Measurements from ENCODE around the gene TTC22.

The TTC22 gene

GRCh38 chr1:54796902-54797301, 4.2 kb downstream of the TTC22 start:
- peaks cover 11% of the 10 kb centered on the region for H3K4me1 ChIP-seq (ENCODE audit: low read depth, poor library complexity, severe bottlenecking)

GRCh38 chr1:54795841-54796468, 5.2 kb downstream of the TTC22 start:
- no peak overlapping the region for H3K4me3 ChIP-seq (IDR thresholded peaks at IDR 0.05; ENCODE audit: insufficient read depth, low read depth, low read length)
- no peaks in the 10 kb centered on the region for H3K36me3 ChIP-seq (ENCODE audit: insufficient read depth)
- no peaks in the 10 kb centered on the region for H4K20me1 ChIP-seq (ENCODE audit: insufficient read depth)
- TF ChIP-seq CTCF (conservative IDR thresholded peaks at IDR 0.05; ENCODE audit: low read depth, low read length): no peak
- no peak overlapping the region for H3K4me2 ChIP-seq
- no peak overlapping the region for H3K27ac ChIP-seq
- H3K9ac ChIP-seq: no peak overlapping the region
- peaks cover 11% of the 10 kb centered on the region for H3K4me1 ChIP-seq (ENCODE audit: low read depth, poor library complexity, severe bottlenecking)
- H3K27me3 ChIP-seq (ENCODE audit: insufficient read depth, low read depth): no peaks in the 10 kb centered on the region
- no peaks in the 10 kb centered on the region for H3K79me2 ChIP-seq (ENCODE audit: insufficient read depth, low read depth)
- no peak overlapping the region for H2AFZ ChIP-seq (ENCODE audit: low read depth)

More at GRCh38 chr1:54796902-54797301, 4.2 kb downstream of the TTC22 start:
- H3K9ac ChIP-seq: no peak overlapping the region
- no peaks in the 10 kb centered on the region for H3K27me3 ChIP-seq (ENCODE audit: insufficient read depth, low read depth)
- no peaks in the 10 kb centered on the region for H4K20me1 ChIP-seq (ENCODE audit: insufficient read depth)
- H3K4me3 ChIP-seq (IDR thresholded peaks at IDR 0.05; ENCODE audit: insufficient read depth, low read depth, low read length): no peak overlapping the region
- H3K79me2 ChIP-seq (ENCODE audit: insufficient read depth, low read depth): no peaks in the 10 kb centered on the region
- H3K4me2 ChIP-seq: no peak overlapping the region
- H3K27ac ChIP-seq: no peak overlapping the region
- no peak overlapping the region for H2AFZ ChIP-seq (ENCODE audit: low read depth)
- no peak for TF ChIP-seq CTCF (conservative IDR thresholded peaks at IDR 0.05; ENCODE audit: low read depth, low read length)
- H3K36me3 ChIP-seq (ENCODE audit: insufficient read depth): no peaks in the 10 kb centered on the region

GRCh38 chr1:54795356-54795665, 5.8 kb downstream of the TTC22 start:
- Histone ChIP-seq H4K20me1 (ENCODE audit: insufficient read depth) (no peaks in the 10 kb centered on the region), H3K27me3 (ENCODE audit: insufficient read depth, low read depth) (no peaks in the 10 kb centered on the region), H3K9ac (no peak overlapping the region), H3K36me3 (ENCODE audit: insufficient read depth) (no peaks in the 10 kb centered on the region), H2AFZ (ENCODE audit: low read depth) (no peak overlapping the region), H3K4me2 (no peak overlapping the region), H3K79me2 (ENCODE audit: insufficient read depth, low read depth) (no peaks in the 10 kb centered on the region), H3K4me3 (IDR thresholded peaks at IDR 0.05; ENCODE audit: insufficient read depth, low read depth, low read length) (no peak overlapping the region), H3K4me1 (ENCODE audit: low read depth, poor library complexity, severe bottlenecking) (peaks cover 11% of the 10 kb centered on the region), H3K27ac (no peak overlapping the region)
- TF ChIP-seq CTCF (conservative IDR thresholded peaks at IDR 0.05; ENCODE audit: low read depth, low read length): no peak

GRCh38 chr1:54794451-54795355, 6.4 kb downstream of the TTC22 start:
- Histone ChIP-seq H3K79me2 (ENCODE audit: insufficient read depth, low read depth) (no peaks in the 10 kb centered on the region), H3K4me3 (IDR thresholded peaks at IDR 0.05; ENCODE audit: insufficient read depth, low read depth, low read length) (no peak overlapping the region), H3K27me3 (ENCODE audit: insufficient read depth, low read depth) (no peaks in the 10 kb centered on the region), H3K4me1 (ENCODE audit: low read depth, poor library complexity, severe bottlenecking) (peaks cover 11% of the 10 kb centered on the region), H2AFZ (ENCODE audit: low read depth) (no peak overlapping the region), H3K27ac (no peak overlapping the region), H3K4me2 (no peak overlapping the region), H4K20me1 (ENCODE audit: insufficient read depth) (no peaks in the 10 kb centered on the region), H3K36me3 (ENCODE audit: insufficient read depth) (no peaks in the 10 kb centered on the region), H3K9ac (no peak overlapping the region)
- TF ChIP-seq CTCF (conservative IDR thresholded peaks at IDR 0.05; ENCODE audit: low read depth, low read length): no peak

All from KMS-11 (cell line).